ENCODE results near the gene STARD5. TPM values are rescaled to one million over a fixed set of nuclear protein-coding genes. Genes with fewer than 3 reads are reported as not detected.

STARD5 gene
- total and polyA plus RNA-seq, 2 experiments from 2014 or later: 3.8 to 10.1 TPM

DNA sequence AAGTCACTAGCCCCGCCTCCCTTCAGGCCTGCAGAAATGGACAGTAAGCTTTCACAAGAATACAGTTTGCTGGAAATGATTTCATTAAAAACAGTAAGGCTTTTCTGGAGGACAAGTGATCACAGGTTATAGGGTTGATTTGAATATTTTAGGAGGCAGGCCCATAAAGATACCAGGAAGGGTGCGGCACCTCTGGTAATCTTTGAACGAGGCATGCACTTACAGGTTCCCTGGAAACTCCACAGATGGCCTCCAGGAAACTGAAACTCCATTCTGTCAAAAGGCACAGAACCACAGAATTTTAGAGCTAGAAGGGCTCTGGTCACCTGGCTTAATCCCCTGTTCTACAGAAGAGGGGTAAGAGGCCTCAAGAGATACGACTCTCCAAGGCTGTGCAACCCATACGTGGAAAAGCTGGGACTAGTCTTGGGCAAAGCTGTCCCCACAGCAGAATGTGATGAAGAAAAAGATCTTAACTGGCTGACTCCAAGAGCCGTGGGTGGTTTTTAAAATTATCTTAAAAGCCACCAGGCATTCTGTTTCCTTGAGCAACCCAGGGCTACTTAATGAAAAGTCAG is 1.2 kb downstream of the STARD5 start:
- Histone ChIP-seq H3K36me3 (ENCODE audit: insufficient read depth) (no peaks in the 10 kb centered on the region), H3K79me2 (replicated peaks; ENCODE audit: insufficient read depth) (no peaks in the 10 kb centered on the region), H4K20me1 (replicated peaks; ENCODE audit: insufficient read depth) (no peaks in the 10 kb centered on the region), H3K27me3 (ENCODE audit: insufficient read depth) (no peaks in the 10 kb centered on the region), H3K4me3 (peak overlapping the region; percentile 88; the same call in 1 of the 2 replicates), H3K27ac (ENCODE audit: low read depth) (no peak overlapping the region), H3K4me1 (ENCODE audit: insufficient read depth) (no peaks in the 10 kb centered on the region), H3K9me2 (ENCODE audit: insufficient read depth) (no peaks in the 10 kb centered on the region), H3K4me2 (peak overlapping the region; percentile 88), H3F3A (replicated peaks; ENCODE audit: low read depth) (no peaks in the 10 kb centered on the region), H2AFZ (no peak overlapping the region)
- Mint-ChIP-seq H3K36me3 (ENCODE audit: low read depth) (peaks cover 8% of the 10 kb centered on the region; the same call in 2 of the 3 replicates), H3K9me3 (no peaks in the 10 kb centered on the region; the same call in 2 of the 3 replicates), H3K4me3 (peak overlapping the region; percentile 43; the same call in 2 of the 3 replicates), H3K4me1 (peaks cover 10% of the 10 kb centered on the region; the same call in 1 of the 3 replicates), H3K27ac (no peak overlapping the region), H3K27me3 (ENCODE audit: insufficient read depth, low read depth, poor library complexity) (peaks cover 7% of the 10 kb centered on the region)
- TF ChIP-seq EZH2phosphoT487 (IDR thresholded peaks at IDR 0.05; ENCODE audit: unreplicated experiment): no peak
- TF ChIP-seq, protein P1, sequence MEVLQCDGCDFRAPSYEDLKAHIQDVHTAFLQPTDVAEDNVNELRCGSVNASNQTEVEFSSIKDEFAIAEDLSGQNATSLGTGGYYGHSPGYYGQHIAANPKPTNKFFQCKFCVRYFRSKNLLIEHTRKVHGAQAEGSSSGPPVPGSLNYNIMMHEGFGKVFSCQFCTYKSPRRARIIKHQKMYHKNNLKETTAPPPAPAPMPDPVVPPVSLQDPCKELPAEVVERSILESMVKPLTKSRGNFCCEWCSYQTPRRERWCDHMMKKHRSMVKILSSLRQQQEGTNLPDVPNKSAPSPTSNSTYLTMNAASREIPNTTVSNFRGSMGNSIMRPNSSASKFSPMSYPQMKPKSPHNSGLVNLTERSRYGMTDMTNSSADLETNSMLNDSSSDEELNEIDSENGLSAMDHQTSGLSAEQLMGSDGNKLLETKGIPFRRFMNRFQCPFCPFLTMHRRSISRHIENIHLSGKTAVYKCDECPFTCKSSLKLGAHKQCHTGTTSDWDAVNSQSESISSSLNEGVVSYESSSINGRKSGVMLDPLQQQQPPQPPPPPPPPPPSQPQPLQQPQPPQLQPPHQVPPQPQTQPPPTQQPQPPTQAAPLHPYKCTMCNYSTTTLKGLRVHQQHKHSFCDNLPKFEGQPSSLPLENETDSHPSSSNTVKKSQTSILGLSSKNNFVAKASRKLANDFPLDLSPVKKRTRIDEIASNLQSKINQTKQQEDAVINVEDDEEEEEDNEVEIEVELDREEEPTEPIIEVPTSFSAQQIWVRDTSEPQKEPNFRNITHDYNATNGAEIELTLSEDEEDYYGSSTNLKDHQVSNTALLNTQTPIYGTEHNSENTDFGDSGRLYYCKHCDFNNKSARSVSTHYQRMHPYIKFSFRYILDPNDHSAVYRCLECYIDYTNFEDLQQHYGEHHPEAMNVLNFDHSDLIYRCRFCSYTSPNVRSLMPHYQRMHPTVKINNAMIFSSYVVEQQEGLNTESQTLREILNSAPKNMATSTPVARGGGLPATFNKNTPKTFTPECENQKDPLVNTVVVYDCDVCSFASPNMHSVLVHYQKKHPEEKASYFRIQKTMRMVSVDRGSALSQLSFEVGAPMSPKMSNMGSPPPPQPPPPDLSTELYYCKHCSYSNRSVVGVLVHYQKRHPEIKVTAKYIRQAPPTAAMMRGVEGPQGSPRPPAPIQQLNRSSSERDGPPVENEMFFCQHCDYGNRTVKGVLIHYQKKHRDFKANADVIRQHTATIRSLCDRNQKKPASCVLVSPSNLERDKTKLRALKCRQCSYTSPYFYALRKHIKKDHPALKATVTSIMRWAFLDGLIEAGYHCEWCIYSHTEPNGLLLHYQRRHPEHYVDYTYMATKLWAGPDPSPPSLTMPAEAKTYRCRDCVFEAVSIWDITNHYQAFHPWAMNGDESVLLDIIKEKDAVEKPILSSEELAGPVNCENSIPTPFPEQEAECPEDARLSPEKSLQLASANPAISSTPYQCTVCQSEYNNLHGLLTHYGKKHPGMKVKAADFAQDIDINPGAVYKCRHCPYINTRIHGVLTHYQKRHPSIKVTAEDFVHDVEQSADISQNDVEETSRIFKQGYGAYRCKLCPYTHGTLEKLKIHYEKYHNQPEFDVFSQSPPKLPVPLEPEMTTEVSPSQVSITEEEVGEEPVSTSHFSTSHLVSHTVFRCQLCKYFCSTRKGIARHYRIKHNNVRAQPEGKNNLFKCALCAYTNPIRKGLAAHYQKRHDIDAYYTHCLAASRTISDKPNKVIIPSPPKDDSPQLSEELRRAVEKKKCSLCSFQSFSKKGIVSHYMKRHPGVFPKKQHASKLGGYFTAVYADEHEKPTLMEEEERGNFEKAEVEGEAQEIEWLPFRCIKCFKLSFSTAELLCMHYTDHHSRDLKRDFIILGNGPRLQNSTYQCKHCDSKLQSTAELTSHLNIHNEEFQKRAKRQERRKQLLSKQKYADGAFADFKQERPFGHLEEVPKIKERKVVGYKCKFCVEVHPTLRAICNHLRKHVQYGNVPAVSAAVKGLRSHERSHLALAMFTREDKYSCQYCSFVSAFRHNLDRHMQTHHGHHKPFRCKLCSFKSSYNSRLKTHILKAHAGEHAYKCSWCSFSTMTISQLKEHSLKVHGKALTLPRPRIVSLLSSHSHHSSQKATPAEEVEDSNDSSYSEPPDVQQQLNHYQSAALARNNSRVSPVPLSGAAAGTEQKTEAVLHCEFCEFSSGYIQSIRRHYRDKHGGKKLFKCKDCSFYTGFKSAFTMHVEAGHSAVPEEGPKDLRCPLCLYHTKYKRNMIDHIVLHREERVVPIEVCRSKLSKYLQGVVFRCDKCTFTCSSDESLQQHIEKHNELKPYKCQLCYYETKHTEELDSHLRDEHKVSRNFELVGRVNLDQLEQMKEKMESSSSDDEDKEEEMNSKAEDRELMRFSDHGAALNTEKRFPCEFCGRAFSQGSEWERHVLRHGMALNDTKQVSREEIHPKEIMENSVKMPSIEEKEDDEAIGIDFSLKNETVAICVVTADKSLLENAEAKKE (CRISPR knock-in tag; IDR thresholded peaks at IDR 0.05): no peak
- TF ChIP-seq, protein P2, sequence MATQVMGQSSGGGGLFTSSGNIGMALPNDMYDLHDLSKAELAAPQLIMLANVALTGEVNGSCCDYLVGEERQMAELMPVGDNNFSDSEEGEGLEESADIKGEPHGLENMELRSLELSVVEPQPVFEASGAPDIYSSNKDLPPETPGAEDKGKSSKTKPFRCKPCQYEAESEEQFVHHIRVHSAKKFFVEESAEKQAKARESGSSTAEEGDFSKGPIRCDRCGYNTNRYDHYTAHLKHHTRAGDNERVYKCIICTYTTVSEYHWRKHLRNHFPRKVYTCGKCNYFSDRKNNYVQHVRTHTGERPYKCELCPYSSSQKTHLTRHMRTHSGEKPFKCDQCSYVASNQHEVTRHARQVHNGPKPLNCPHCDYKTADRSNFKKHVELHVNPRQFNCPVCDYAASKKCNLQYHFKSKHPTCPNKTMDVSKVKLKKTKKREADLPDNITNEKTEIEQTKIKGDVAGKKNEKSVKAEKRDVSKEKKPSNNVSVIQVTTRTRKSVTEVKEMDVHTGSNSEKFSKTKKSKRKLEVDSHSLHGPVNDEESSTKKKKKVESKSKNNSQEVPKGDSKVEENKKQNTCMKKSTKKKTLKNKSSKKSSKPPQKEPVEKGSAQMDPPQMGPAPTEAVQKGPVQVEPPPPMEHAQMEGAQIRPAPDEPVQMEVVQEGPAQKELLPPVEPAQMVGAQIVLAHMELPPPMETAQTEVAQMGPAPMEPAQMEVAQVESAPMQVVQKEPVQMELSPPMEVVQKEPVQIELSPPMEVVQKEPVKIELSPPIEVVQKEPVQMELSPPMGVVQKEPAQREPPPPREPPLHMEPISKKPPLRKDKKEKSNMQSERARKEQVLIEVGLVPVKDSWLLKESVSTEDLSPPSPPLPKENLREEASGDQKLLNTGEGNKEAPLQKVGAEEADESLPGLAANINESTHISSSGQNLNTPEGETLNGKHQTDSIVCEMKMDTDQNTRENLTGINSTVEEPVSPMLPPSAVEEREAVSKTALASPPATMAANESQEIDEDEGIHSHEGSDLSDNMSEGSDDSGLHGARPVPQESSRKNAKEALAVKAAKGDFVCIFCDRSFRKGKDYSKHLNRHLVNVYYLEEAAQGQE (IDR thresholded peaks at IDR 0.05; ENCODE audit: unreplicated experiment): no peak
- TF ChIP-seq, protein P3, sequence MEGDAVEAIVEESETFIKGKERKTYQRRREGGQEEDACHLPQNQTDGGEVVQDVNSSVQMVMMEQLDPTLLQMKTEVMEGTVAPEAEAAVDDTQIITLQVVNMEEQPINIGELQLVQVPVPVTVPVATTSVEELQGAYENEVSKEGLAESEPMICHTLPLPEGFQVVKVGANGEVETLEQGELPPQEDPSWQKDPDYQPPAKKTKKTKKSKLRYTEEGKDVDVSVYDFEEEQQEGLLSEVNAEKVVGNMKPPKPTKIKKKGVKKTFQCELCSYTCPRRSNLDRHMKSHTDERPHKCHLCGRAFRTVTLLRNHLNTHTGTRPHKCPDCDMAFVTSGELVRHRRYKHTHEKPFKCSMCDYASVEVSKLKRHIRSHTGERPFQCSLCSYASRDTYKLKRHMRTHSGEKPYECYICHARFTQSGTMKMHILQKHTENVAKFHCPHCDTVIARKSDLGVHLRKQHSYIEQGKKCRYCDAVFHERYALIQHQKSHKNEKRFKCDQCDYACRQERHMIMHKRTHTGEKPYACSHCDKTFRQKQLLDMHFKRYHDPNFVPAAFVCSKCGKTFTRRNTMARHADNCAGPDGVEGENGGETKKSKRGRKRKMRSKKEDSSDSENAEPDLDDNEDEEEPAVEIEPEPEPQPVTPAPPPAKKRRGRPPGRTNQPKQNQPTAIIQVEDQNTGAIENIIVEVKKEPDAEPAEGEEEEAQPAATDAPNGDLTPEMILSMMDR (conservative IDR thresholded peaks at IDR 0.05; ENCODE audit: low read depth in 2 of 2): no peak
- TF ChIP-seq NANOG (IDR thresholded peaks at IDR 0.05; ENCODE audit: borderline replicate concordance): no peak
- no peak for TF ChIP-seq CREB1 (CRISPR knock-in tag; IDR thresholded peaks at IDR 0.05; ENCODE audit: low read depth)
- TF ChIP-seq JUNB (IDR thresholded peaks at IDR 0.05; ENCODE audit: unreplicated experiment): no peak
- TF ChIP-seq ZNF114 (CRISPR knock-in tag; IDR thresholded peaks at IDR 0.05): no peak
- no peak for TF ChIP-seq STAT1 (IDR thresholded peaks at IDR 0.05; ENCODE audit: unreplicated experiment)
- no peak for TF ChIP-seq ZNF331 (CRISPR knock-in tag; IDR thresholded peaks at IDR 0.05; ENCODE audit: low read depth)
- no peak for TF ChIP-seq POLR2AphosphoS5 (IDR thresholded peaks at IDR 0.05; ENCODE audit: low read depth)
- TF ChIP-seq, protein P4, sequence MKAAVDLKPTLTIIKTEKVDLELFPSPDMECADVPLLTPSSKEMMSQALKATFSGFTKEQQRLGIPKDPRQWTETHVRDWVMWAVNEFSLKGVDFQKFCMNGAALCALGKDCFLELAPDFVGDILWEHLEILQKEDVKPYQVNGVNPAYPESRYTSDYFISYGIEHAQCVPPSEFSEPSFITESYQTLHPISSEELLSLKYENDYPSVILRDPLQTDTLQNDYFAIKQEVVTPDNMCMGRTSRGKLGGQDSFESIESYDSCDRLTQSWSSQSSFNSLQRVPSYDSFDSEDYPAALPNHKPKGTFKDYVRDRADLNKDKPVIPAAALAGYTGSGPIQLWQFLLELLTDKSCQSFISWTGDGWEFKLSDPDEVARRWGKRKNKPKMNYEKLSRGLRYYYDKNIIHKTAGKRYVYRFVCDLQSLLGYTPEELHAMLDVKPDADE (IDR thresholded peaks at IDR 0.05): no peak
- no peak for TF ChIP-seq EZH2 (IDR thresholded peaks at IDR 0.05; ENCODE audit: low read depth, unreplicated experiment)
- ATAC-seq (no peak), DNase-seq (ENCODE audit: low spot score) (no peak)

Data from GM23338 (cell line).